ENCODE data around the gene TBC1D12. TPM values are rescaled to one million over a fixed set of nuclear protein-coding genes. Genes with fewer than 3 reads are reported as not detected.
"Not testable (repeated sequence)": the region's sequence is repeated elsewhere in the genome, so short reads cannot be mapped to it uniquely, and the experiment has no call there.

The TBC1D12 gene
- total RNA-seq, result 4.6 TPM
- long read RNA-seq, full-length matches to known transcripts, result 5 of 8 reads
- long read RNA-seq, partial matches to known transcripts, result 1 of 8 reads
- long read RNA-seq, other reads (novel, unspliced or antisense), result 2 of 8 reads

DNA sequence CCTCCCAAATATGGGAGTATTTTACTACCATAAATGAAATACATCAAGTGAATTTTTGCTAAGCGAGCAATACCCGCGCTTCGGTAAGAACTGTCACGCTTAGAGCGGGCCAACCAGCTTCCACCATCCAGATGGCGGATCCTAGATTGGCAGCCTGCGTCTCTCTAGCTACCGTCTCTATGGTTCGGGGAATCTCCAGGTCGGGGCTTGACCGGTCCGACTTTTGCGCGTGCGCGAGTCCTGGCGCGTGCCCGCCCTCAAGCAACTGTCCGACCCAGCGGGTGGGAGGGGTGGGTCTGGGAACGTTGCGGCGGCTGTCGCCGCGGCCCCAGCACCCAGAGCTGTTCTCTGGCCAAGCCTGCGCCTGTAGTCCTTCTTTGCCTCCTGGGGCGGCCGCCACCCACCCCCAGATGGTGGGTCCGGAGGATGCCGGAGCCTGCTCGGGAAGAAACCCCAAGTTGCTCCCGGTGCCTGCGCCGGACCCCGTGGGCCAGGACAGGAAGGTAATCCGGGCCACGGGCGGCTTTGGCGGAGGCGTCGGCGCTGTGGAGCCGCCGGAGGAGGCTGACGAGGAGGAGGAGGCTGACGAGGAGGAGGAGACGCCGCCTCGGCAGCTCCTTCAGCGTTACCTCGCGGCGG lies at the start of gene TBC1D12:
TBC1D12 (plus strand) TSS at position 338 of the 639 bp plus-strand sequence; CDS start at position 411, 73 bp downstream.
- intact Hi-C loops (cut with DNase I), result loop anchor here (2.0 kb wide), 1 partner anchor 40 kb away; the partner anchor contains the start of gene NOC3L
- DNase-seq (ENCODE audit: missing footprints), result peak; percentile 97

DNA sequence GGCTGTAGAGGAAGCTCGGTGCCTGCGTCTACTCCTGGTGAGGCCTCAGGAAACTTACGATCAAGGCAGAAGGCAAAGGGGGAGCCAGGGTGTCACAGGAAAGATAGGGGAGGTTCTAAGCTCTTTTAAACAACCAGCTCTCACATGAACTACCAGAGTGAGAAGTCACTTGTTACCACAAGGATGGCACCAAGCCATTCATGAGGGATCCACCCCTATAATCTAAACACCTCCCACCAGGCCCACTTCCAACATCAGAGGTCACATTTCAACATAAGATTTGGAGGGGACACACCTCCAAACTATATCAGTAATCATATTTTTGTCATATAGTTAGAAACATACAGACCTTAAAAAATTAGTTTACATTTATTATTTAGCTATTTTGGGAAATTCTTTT lies 49.0 kb upstream of the TBC1D12 start:
- intact Hi-C loops (cut with DNase I), result no loop called here
- DNase-seq (ENCODE audit: missing footprints) (no peak), ATAC-seq (no peak)

More for the DNA sequence above, at the start of gene TBC1D12:
- ATAC-seq, result peak; percentile 99

DNA sequence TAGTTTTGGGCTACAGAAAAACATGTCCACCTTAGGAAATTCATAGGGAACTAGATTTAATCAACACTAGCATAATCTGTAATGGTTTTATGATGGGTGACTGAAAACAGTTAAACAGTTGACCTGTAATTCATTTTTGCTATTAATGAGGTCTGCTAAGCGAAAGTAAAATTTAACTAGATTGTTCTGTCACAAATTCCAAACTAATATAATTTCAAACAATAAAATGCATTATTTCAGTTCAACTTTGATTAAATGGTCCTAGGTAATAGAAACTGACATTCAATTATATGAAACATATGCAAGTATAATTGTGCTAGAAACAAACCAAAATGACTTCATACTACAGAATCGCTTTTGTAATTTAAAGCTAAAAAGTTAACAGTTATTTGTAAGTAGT lies 46.5 kb upstream of the TBC1D12 start:
- intact Hi-C loops (cut with DNase I), result no loop called here
- no peak for ATAC-seq
- DNase-seq (ENCODE audit: missing footprints), result no peak

DNA sequence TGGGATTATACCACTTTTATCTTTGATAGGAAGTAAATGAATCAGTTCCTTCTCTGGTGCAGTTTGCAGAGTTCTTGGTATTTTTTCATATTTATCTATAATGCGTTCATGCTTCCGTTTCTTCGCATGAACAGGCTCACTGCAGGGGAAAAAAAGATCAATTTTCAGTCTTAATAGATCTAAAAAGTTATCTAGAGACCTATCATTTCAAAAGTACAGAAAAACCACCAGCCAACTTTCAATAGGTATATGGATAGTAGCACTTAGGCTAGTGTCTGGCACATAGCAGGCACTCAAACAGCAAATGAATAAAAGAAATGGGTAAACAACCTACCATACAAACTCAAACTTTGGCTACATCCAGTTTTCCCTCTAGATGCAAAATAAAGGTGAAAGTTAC lies 45.1 kb upstream of the TBC1D12 start:
- DNase-seq (ENCODE audit: missing footprints) (no peak), ATAC-seq (no peak)
- intact Hi-C loops (cut with DNase I), result no loop called here

DNA sequence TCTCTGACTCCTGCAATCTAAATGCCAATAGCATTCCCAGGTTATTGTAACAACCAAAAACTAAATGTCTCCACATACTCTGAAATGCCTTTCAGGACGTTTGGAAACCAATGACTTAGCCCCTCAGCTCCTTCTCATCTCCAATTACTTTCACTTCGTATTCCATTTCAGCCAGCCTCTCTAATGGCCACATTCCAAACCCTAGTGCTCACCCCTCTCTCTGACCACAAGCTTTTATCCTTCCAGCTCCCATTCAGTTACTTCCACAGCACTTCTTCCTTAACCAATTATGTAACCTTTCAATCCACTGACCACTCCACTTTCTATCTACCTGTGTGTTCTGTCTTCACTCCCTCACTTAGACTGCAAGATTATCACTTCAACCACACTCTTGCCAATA lies 43.9 kb upstream of the TBC1D12 start:
- intact Hi-C loops (cut with DNase I), result no loop called here
- DNase-seq (ENCODE audit: missing footprints) (no peak), ATAC-seq (no peak)

DNA sequence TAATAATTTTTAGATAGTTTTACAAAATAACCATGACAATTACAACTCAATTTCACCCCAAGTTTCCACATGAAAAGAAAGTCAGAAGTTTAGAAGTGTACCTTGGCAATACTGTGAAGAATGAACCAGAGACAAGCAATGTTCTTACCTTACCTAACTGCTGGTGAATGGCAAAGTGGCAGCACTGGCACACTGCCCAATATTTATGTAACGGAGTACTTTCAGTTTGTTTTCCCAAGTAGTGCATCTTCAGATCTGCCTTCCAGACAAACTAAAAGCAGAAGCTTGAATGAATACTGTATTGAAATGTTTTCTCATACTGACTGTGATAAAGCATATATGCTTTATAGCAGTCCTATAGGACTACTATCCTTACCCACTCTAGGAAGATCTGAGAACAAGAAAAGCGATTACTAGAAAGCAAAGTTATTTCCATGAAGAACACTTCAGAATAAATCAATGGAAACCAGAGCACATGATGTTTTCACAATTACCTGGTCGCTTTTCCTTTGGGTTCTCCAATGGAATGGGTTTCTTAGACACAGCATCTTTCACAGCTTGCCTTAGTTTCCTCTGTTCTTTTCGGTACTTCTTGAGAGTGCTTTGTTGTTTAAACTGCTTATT lies 41.1 kb upstream of the TBC1D12 start:
- ATAC-seq (no peak), DNase-seq (ENCODE audit: missing footprints) (no peak)
- intact Hi-C loops (cut with DNase I), result no loop called here

DNA sequence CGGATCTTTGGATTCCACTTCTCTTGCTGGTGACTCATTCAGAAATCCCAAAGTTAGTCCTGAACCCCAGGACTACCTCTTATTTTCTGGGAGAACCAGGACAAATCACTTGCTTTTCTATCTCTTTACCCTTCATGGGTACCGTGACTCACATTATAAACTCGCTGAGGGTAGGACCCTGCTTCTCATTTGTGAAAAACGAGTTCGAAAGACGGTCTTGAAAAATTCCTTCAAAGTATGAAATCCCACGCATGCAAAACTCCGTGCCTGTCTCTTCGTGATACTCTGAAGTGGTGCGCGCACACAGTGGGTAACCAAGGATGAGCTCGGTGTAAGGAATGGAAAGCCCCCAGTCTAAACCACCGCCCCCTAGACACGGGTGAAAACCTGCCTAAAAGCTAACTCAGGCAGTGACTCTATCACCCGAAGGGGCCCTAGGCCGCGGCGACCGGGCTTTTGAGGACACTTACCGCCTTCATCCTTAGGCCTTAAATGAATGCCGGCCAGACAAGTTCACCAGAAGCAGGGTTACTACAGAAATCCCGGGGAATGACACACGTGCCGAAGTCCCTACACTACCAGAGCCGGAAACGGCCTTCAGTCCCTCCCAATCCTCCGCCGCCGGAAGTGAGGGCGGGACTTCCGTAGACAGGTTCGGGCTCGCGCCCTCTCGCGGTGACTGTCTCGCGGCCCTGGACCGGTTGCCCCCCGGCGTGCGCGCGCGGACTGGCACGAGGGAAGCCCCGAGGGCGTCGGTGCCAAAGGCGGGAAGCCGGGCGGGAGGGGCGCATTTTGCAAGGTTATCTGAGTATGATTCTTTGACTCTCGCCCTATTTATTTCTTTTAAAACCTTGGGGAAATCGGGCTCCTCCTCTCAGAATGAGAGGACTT lies 39.7 kb upstream of the TBC1D12 start, which contains the start of gene NOC3L:
NOC3L (minus strand) TSS at position 580 of the 891 bp plus-strand sequence; CDS start at position 479, 101 bp downstream.
- DNase-seq (ENCODE audit: missing footprints), result peak; percentile 97
- ATAC-seq, result peak; percentile 100
- intact Hi-C loops (cut with DNase I), result loop anchor here (2.0 kb wide), 2 partner anchors 40 to 80 kb away; partner anchors contain the start of gene TBC1D12

DNA sequence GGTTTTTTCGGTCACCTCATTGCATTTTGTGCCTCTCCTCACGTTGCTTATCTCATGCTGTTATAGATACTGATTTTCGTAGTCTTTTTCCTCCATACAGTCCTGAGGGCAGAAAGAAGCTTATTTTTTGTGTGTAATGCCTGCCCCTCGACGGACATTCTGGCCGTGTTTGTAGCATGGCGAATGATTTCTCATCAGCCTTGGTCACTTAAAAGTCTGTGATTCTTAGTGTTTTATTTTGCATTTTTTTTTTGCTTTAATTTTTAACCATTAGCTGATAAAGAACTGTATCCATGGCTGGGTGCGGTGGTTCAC lies 39.1 kb upstream of the TBC1D12 start:
- ATAC-seq, result peak; percentile 33
- intact Hi-C loops (cut with DNase I), result loop anchor here (2.0 kb wide), 2 partner anchors 40 to 80 kb away; partner anchors contain the start of gene TBC1D12
- no peak for DNase-seq (ENCODE audit: missing footprints)

DNA sequence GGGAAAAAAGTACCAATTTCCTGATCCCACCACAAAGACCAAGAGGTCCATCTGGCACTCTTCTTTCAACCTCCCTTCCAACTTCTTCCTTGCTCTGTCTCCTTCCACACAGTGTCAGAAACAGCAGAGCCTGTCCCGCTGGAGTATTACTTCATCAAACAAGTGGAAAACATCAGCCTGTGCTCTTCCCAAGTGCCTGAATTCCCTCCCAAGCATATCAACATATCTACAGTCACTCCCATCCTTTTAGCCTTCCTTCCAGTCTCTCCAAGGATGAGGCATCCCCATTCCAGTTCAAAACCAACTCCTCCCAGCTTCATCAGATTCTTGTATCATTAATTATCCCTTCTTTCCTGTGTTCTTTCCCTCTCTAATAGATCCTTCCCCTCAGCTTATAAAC lies 37.9 kb upstream of the TBC1D12 start:
- ATAC-seq (no peak), DNase-seq (ENCODE audit: missing footprints) (no peak)
- intact Hi-C loops (cut with DNase I), result no loop called here

DNA sequence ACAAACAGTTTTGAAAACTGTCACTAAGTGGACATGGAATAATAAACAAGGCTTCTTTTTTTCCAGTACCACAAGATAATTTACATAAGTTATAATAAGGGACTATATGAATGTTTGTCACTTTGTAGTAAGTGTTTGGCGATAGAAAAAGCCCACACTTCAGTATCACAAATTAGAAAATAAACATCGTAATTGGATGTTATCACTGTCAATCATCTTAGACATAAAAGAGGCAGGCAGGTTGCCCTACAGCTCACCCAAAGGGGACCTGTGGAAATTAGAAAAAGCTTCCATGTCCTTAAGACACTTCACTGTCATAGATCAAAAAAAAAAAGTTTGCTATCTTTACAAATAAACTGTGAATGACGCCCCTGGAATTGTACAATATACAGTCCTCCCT lies 36.0 kb upstream of the TBC1D12 start:
- no peak for DNase-seq (ENCODE audit: missing footprints)
- no peak for ATAC-seq
- intact Hi-C loops (cut with DNase I), result no loop called here

DNA sequence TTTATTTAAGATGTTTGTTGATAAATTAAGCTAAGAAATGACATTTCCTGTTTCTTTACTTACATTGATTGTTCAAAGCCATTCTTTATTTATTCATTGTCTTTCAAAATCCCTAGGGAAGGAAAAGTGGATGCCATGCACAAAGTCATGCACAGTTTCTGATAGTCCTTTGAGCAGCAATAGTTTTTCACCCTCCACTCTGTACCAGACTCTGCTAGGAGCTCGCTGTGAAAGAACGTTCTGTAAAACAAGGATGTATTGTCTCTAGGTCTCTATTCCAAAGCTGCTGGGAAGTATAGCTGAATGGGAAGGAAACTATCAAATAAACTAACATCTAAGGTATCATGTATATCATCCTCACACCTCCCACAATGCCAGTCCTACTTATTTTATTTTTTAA lies 31.8 kb upstream of the TBC1D12 start:
- ATAC-seq (no peak), DNase-seq (ENCODE audit: missing footprints) (no peak)
- intact Hi-C loops (cut with DNase I), result no loop called here

DNA sequence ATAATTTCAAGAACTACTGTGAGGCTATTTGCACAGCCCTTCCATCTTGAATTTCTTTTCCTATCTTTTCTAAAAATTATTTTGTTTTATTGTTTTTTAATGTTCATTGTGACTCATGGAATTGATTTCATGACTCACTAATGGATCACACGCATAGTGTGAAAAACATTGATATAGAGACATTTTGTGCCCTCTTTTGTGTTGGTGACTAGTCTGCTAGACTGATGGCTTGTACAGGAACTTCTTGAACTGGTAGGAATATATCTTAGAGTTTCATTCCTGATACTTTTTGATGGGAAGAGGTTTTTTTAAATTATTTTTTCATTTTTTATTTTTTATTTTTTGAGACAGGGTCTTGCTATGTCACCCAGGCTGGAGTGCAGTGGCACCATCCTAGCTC lies 27.0 kb upstream of the TBC1D12 start:
- no peak for ATAC-seq
- no peak for DNase-seq (ENCODE audit: missing footprints)
- intact Hi-C loops (cut with DNase I), result no loop called here

DNA sequence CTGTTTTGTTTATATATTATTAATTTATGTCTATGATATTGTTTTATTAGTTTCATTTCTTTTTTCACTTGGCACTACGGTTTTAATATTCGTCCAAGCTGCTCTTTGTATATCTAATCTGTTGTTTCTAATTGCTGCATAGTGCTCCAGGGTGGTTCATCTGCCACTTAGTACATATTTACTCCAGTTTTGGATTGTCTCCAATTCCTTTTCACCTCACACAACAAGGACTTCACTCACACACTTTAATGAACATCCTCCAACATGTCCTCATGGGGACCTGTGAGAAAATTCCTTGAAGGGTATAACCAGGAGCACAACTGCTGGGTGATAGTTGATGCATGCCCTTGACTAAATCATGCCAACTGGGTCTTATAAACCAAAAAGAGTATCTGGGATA lies 25.5 kb upstream of the TBC1D12 start:
- ATAC-seq, result no peak

DNA sequence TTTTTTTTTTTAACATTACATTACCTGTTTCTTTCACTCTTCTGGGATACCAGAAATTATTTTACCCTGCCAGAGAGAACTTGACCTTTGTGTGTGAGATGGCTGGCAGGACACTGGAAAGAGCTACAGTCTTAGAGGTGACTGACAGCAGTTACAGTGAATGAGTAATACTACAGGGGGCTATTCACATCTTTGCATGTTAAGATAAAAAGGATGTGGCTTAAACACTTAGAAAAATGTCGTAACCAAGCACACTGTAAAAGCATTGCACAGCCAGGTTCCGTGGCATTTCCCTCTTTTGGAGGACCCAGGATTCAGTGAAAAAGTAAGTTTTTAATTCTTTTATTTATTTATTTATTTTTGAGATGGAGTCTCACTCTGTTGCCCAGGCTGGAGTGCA lies 18.8 kb upstream of the TBC1D12 start:
- DNase-seq (ENCODE audit: missing footprints) (no peak), ATAC-seq (no peak)
- intact Hi-C loops (cut with DNase I), result no loop called here

More for the DNA sequence above, 25.5 kb upstream of the TBC1D12 start:
- DNase-seq (ENCODE audit: missing footprints), result no peak
- intact Hi-C loops (cut with DNase I), result no loop called here

DNA sequence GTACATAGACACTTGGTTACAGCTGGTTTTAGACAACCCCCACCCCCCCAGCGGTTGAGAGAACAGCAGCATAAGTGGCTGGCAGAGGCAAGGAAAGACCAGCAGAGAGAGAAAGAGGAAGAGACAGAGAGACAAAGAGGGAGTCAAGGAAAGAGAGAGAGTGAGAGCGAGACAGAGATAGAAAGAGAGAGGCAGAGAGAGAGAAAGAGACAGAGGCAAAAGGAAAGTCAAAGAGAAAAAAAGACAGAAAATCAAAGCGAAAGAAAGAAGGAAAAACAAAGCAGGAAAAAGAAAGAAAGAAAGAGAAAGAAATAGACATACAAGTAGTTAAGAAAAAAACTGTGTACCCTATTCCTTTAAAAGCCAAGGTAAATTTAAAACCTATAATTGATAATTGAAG lies 16.6 kb upstream of the TBC1D12 start:
- ATAC-seq; intact Hi-C loops (cut with DNase I): not testable (repeated sequence)

DNA sequence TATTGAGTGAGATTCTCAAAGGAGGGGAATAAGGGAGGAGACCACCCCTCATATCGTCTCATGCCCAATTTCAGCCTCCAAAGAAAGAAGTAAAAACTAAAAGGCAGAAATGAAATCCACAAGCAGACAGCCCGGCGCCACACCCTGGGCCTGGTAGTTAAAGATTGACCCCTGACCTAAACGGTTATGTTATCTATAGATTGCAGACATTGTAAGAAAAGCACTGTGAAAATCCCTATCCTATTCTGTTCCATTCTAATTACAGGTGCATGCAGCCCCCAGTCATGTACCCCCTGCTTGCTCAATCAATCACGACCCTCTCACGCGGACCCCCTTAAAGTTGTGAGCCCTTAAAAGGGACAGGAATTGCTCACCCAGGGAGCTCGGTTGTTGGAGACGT lies 10.2 kb upstream of the TBC1D12 start:
- ATAC-seq; DNase-seq (ENCODE audit: missing footprints); intact Hi-C loops (cut with DNase I): not testable (repeated sequence)

More for the DNA sequence above, 16.6 kb upstream of the TBC1D12 start:
- DNase-seq (ENCODE audit: missing footprints), result not testable (repeated sequence)

DNA sequence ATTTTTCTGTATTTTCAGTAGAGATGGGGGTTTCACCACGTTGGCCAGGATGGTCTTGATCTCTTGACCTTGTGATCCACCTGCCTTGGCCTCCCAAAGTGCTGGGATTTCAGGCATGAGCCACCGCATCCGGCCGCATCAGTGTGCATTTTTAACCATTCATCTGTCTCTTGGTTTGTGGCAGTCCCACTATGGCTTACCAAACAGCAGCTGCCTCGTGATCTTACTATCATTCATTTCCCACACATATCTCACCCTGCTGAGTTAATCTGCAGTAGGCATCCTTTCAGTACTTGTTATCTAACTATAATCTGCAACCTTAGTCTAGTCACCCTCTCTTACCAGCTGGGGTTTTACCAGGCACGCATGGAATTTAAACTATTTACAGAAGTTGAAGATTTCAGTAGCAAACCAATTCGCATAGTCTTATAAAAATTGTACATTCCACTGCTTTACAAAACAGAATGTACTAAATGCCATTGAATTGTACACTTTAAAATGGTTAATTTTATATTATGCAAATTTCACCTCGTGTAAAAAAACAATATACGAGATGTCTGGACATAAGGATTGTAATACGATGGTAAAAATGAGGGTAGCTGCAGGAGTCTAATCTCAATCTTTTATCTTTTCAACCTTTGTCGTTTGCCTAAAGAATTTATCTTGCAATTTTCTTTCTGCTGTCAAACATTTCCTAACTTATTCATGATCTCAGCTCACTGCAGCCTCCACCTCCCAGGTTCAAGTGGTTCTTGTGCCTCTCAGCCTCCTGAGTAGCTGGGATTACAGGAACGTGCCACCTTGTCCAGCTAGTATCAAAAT lies 4.6 kb upstream of the TBC1D12 start:
- DNase-seq (ENCODE audit: missing footprints), result no peak
- intact Hi-C loops (cut with DNase I), result no loop called here
- ATAC-seq, result no peak

DNA sequence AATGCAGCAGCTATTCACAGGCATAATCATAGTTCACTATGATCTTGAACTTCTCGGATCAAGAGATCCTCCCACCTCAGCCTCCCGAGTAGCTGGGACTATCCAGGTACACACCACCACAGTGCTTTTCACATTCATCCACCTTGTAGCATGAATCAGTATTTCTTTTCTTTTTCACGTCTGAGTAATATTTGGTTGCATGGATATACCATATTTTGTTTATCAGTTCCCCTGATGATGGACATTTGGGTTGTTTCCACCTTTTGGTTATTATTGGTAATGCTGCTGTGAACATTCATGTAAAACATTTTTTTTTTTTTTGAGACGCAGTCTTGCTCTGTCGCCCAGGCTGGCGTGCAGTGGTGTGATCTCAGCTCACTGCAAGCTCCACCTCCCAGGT lies 3.6 kb upstream of the TBC1D12 start:
- intact Hi-C loops (cut with DNase I), result no loop called here
- no peak for ATAC-seq
- no peak for DNase-seq (ENCODE audit: missing footprints)

Measured in Right ventricle myocardium inferior (tissue), 1 donor.